Activated CD4-positive, CD25-positive, alpha-beta regulatory T cell treated with anti-CD3 and anti-CD28 coated beads, Interleukin-2, amount 50 U/mL, for 24 hours (primary cell): ENCODE results near the gene ELMOD2.
"Not testable (repeated sequence)": the region's sequence is repeated elsewhere in the genome, so short reads cannot be mapped to it uniquely, and the experiment has no call there.

Source experiments
- ATAC-seq, 2 donors: fragments of 150-1000 bp; cut with Tn5 transposase; one replicate each; pipeline ENCODE4 v1.10.0; 2021; ENCODE audit warnings: mild to moderate bottlenecking in 1 of 2, moderate library complexity in 1 of 2

The ELMOD2 gene

DNA sequence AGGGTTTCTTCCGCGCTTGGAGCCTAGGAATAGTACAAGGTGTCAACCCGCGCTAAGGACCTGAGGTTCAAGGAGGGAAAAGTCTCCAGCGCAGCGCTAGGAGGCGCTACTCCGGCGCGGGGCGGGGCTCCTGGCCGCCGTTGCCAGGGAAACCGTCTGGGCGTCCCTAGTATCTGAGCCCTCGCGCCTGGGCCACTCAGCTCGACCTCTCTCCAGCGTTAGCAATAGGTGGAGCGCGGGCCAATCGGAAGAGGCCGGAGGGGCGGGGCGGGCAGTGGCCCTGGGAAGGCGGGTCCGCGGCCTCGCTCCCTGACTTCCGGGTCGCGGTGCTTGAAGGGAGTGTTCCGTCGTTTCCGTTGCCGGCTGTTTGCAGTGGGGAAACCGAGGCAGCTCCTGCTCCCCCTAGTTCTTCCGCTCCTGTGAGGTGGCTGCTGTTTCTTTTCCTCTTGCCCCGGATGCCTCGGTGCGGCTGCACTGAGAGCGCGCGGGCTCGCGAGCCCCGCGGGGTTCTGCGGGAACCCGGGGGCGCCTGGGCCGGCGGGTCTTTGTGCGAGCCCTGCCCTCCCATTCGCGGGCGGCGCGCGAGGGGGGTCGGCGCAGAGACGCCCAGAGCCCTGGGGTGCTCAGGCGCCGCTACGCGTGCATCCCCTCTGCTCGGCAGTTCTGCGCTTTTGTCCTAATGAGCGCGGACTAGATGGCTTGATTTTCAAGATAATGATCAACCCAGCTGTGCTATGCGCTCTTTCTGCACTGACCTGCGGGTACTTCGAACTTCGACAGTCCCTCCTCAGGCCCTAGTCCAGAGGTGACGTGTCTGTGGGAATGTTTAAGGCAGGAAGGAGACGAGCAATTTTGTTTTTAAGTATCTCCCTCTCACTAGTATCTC lies at the start of gene ELMOD2:
Gene ELMOD2, plus strand, starts transcription at position 312 of the 886 bp plus-strand sequence. CDS start 1,261 bp downstream, outside the sequence.
- peak; percentile 100 for ATAC-seq

GRCh38 chr4:140483445-140483844 lies 40.5 kb upstream of the ELMOD2 start:
- ATAC-seq = no peak

- no peak for ATAC-seq
Observed at GRCh38 chr4:140485939-140486338, 38.0 kb upstream of the ELMOD2 start.

DNA sequence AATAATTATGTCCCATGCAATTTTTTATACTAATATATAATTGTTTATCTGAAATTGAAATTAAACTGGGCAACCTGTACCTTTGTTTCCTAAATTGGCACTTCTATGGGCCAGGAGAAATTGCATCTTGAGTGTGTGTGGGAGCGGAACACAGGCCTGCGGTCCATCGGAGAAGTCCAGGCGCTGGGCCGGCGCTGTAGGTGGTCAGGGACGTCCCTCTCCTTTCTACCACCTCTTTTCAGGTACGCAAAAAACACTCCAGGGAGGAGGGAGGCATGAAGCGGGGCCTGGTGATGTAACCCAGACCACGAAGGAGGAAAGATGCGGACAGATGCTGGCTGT lies 26.6 kb upstream of the ELMOD2 start:
- ATAC-seq = no peak

- ATAC-seq = no peak
Observed at GRCh38 chr4:140497747-140498636, 26.0 kb upstream of the ELMOD2 start, which contains the start of gene MGAT4D. MGAT4D (minus strand) TSS chr4:140498293; CDS start chr4:140498222, 71 bp downstream.

GRCh38 chr4:140499391-140499790 lies 24.6 kb upstream of the ELMOD2 start:
- ATAC-seq = no peak

GRCh38 chr4:140504261-140504660 lies 19.7 kb upstream of the ELMOD2 start:
- ATAC-seq = no peak

DNA sequence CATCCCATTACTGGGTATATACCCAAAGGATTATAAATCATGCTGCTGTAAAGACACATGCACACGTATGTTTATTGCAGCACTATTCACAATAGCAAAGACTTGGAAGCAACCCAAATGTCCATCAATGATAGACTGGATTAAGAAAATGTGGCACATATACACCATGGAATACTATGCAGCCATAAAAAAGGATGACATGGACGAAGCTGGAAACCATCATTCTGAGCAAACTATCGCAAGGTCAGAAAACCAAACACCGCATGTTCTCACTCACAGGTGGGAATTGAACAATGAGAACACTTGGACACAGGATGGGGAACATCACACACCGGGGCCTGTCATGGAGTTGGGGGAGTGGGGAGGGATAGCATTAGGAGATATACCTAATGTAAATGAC lies 10.2 kb upstream of the ELMOD2 start:
- ATAC-seq = not testable (repeated sequence)

GRCh38 chr4:140515423-140515822 lies 8.5 kb upstream of the ELMOD2 start:
- ATAC-seq = no peak

- ATAC-seq = no peak
Observed at GRCh38 chr4:140523370-140523856, 555 bp upstream of the ELMOD2 start.

GRCh38 chr4:140529434-140529833 lies 5.5 kb downstream of the ELMOD2 start:
- no peak for ATAC-seq

DNA sequence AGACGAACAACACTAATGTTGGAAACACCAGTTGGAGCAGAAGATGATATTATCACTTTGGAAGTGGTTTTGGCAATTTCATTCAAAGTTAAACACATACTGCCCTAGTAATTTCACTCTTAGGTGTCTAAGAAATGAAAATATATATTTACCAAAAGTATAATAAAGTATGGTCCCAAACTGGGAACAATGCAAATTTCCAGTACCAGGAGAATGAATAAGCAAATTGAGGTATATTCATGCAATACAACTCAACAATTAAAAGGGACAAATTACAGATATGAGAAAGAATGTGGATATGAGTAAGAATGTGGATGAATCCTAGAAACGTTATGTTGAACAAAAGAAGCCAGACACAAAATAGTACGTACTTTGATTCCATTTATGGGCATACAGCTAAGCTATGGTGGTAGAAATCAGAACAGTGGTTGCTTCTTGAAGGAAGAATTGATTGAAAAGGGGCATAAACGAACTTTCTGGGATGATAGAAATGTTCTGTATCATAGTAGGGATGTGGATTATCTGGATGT lies 10.0 kb downstream of the ELMOD2 start:
- ATAC-seq = no peak

DNA sequence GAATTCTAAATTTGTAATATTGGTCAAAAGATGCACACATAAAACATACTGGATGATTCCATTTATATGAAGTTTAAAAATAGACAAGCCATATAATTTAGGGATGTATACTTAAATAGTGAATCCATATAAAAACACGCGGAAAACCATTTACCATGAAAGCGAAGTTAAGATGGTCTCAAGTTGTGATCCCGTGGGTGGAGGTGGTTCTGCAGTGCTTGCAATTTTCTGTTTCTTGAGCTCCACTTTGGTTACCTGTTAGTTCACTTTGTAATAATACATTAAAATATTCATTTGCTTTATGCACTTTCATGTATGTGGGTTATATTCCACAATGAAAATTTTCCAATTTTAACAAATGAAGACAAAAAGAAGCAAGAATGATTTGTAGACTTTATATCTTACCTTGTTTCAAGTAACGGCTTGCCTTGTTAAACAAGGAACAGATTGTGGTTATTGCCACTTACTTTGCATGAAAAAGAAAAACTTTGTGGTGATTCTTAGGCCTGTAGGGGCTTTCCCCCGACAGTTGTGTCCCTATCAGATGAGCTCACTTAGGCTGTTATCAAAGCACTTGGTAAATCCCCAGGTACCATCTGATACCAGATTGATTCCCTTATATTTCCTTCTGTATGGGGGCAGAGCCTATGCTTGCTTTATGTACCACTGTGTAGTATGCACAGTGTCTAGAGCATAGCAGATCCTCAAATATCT lies 32.6 kb downstream of the ELMOD2 start:
- peak; percentile 96 to 99 for ATAC-seq

- ATAC-seq = no peak
Observed at GRCh38 chr4:140557831-140558435, 34.0 kb downstream of the ELMOD2 start.

DNA sequence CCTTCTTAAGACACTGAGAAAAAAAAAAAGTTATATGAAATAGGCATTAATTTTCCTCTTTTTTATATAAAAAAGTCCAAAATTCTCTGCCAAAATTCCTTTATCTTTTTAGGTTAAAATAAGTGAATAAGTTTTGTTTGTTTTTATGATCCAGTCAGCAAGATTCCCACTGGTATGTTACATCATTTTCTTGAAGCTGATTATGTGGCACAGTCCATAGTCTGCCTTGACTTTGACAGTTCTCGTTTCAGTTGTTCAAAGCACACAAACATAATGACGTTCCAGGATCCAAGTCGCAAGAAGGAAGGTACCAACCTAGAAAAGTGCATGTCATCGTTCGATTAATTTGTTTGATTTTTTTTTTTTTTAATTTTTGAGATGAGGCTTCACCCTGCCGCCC lies 35.7 kb downstream of the ELMOD2 start:
- no peak for ATAC-seq

DNA sequence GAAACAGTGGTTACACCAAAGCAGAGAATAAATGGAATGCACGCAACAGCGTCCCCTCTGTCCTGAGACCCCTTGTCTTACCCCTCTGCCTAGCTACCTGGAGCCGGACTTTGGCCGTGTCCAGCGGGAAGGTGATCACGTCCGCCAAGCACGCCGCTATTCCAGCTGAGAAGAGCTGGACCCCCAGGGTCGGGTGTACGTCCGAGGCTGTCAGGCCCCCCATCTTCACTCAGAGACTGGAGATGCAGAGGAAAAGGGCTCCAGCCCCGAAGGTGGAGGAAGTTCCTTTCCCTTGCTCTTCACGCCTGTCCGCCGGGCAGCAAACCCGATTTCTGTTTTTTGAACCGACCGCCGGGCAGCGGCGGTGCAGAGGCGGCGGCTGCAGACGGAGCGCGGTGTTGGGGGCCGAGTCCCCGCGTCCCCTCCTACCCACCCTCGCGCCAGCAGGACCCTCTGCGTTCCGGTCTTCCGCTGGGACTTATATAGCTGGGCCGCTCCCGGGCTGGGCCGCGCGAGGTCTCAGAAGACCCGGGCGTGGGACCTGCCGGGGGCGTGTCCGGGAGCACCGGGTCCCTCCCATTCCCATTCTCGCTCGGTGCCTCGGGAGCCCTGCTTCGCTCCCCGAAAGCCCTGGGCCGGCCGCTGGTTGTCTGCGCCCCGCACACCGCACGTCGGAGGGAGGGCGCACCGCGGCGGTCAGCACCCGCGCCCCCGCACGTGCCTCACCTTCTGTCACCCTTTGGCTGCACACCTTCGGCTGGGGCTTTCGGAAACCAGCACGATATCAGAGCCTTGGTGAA lies 44.7 kb downstream of the ELMOD2 start, which contains the start of gene UCP1:
Gene UCP1, minus strand, starts transcription at position 455 of the 800 bp plus-strand sequence. Its CDS starts 232 bp downstream, at position 223.
- no peak for ATAC-seq

GRCh38 chr4:140569307-140569638 lies 45.3 kb downstream of the ELMOD2 start:
- no peak for ATAC-seq

DNA sequence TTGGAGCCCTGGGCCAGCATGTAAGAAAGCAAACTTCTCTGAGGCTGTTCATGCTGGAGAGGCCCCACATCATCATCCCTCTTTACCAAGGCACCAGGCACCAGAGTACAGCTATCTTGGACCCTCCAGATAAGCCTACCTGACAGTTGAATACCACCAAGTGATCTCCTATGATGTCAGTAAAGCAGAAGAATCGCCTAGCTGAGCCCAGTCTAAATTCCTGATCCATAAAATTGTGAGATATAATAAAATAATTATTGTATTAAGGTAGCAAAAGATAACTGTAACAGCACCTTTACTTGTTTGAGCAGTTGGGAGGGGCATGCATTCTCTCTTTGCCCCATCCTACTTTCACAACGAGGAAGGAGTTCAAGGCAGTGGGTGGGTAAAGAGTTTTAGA lies 47.7 kb downstream of the ELMOD2 start:
- no peak for ATAC-seq

GRCh38 chr4:140575489-140575888 lies 51.5 kb downstream of the ELMOD2 start:
- ATAC-seq = no peak

GRCh38 chr4:140579278-140579677 lies 55.3 kb downstream of the ELMOD2 start:
- no peak for ATAC-seq

GRCh38 chr4:140581078-140581477 lies 57.1 kb downstream of the ELMOD2 start:
- ATAC-seq = no peak
